ENCODE data around the gene RPL13A. TPM values are rescaled to one million over a fixed set of nuclear protein-coding genes. Genes with fewer than 3 reads are reported as not detected.

Gene RPL13A
- total RNA-seq, 3 donors from 2014 or later: 2,162 to 2,782 (median 2,296) TPM

DNA sequence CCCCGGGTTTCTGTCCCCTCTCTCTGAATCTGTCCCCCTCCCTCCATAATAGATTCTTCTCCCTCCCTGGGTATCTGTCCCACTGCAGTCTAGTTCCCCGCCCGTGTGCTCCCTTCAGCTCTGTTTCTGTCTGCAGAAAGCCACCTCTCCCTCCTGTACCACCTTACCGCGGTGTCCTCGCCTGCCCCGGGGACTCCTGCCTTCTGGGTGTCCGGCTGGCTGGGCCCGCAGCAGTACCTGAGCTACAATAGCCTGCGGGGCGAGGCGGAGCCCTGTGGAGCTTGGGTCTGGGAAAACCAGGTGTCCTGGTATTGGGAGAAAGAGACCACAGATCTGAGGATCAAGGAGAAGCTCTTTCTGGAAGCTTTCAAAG is 26.3 kb downstream of the RPL13A start:
- ATAC-seq (peak; percentile 41), DNase-seq (peak in 1 of 3 donors; percentile 64)
- no peaks in the 10 kb centered on the region for H3K9me3 ChIP-seq
- TF ChIP-seq, protein P1, sequence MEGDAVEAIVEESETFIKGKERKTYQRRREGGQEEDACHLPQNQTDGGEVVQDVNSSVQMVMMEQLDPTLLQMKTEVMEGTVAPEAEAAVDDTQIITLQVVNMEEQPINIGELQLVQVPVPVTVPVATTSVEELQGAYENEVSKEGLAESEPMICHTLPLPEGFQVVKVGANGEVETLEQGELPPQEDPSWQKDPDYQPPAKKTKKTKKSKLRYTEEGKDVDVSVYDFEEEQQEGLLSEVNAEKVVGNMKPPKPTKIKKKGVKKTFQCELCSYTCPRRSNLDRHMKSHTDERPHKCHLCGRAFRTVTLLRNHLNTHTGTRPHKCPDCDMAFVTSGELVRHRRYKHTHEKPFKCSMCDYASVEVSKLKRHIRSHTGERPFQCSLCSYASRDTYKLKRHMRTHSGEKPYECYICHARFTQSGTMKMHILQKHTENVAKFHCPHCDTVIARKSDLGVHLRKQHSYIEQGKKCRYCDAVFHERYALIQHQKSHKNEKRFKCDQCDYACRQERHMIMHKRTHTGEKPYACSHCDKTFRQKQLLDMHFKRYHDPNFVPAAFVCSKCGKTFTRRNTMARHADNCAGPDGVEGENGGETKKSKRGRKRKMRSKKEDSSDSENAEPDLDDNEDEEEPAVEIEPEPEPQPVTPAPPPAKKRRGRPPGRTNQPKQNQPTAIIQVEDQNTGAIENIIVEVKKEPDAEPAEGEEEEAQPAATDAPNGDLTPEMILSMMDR (IDR thresholded peaks at IDR 0.05): no peak
- peaks cover 17% of the 10 kb centered on the region for H3K4me1 ChIP-seq (ENCODE audit: low read depth)
- peak overlapping the region; percentile 56 for H3K4me3 ChIP-seq
- intact Hi-C loops (cut with DNase I, micrococcal nuclease): no loop called here
- no peaks in the 10 kb centered on the region for H3K36me3 ChIP-seq (ENCODE audit: low read depth)

DNA sequence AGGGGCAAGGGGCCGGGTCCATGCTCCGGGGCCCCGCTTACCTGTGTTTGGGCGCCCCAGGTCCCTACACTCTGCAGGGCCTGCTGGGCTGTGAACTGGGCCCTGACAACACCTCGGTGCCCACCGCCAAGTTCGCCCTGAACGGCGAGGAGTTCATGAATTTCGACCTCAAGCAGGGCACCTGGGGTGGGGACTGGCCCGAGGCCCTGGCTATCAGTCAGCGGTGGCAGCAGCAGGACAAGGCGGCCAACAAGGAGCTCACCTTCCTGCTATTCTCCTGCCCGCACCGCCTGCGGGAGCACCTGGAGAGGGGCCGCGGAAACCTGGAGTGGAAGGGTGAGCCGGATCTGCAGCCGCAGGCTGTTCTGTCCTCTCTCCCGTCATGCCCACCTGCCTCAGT is 26.7 kb downstream of the RPL13A start:
- H3K4me3 ChIP-seq: peak overlapping the region; percentile 56
- intact Hi-C loops (cut with DNase I, micrococcal nuclease): no loop called here
- TF ChIP-seq, protein P1 (IDR thresholded peaks at IDR 0.05): no peak
- H3K4me1 ChIP-seq (ENCODE audit: low read depth): peaks cover 17% of the 10 kb centered on the region
- no peaks in the 10 kb centered on the region for H3K36me3 ChIP-seq (ENCODE audit: low read depth)
- H3K9me3 ChIP-seq: no peaks in the 10 kb centered on the region
- ATAC-seq (peak; percentile 39), DNase-seq (peak in 2 of 3 donors; percentile 56 to 66)

DNA sequence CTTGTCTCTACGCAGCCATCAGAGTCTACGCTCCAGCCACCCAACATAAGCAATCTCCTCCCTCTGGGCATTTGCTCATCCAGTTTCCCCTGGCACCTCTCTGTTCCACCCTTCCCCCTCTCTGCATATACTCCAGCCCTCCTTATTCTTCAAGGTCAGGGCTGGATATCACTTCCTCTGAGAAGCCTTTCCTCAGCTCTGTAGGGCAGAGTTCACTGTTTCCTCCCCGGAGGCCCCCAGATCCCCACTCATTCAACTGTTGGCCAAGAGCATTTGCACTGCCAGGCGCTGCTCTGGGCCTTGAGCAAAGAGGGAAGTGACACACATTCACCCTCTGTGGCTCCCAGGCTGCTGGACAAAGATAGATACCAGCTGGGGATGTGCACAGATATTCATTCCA is 28.4 kb downstream of the RPL13A start:
- ATAC-seq: peak; percentile 13
- TF ChIP-seq, protein P1 (IDR thresholded peaks at IDR 0.05): no peak
- H3K4me3 ChIP-seq: no peak overlapping the region
- no peaks in the 10 kb centered on the region for H3K36me3 ChIP-seq (ENCODE audit: low read depth)
- H3K4me1 ChIP-seq (ENCODE audit: low read depth): peaks cover 17% of the 10 kb centered on the region
- DNase-seq: peak in 2 of 3 donors; percentile 53 to 65
- H3K9me3 ChIP-seq: no peaks in the 10 kb centered on the region
- intact Hi-C loops (cut with DNase I, micrococcal nuclease): no loop called here

DNA sequence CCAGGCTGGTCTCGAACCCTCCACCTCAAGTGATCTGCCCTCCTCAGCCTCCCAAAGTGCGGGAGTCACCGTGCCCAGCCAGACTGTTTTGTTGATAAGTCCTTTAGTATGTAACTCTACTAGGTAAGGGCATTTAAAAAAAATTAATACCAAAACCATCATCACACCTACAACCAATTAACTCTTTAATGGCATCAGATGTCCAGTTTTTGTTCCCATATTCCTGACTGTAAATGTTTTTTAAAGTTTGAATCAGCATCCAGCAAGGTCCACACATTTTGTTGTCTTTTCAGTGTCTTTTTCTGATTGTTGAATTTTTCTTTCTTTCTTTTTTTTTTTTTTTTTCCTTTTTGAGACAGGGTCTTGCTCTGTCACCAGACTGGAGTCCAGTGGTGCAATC is 30.6 kb downstream of the RPL13A start:
- no peaks in the 10 kb centered on the region for H3K36me3 ChIP-seq (ENCODE audit: low read depth)
- no peaks in the 10 kb centered on the region for H3K9me3 ChIP-seq
- no peak overlapping the region for H3K4me3 ChIP-seq
- peaks cover 9% of the 10 kb centered on the region for H3K4me1 ChIP-seq (ENCODE audit: low read depth)
- ATAC-seq (no peak), DNase-seq (no peak)
- TF ChIP-seq, protein P1 (IDR thresholded peaks at IDR 0.05): no peak
- intact Hi-C loops (cut with DNase I, micrococcal nuclease): no loop called here

DNA sequence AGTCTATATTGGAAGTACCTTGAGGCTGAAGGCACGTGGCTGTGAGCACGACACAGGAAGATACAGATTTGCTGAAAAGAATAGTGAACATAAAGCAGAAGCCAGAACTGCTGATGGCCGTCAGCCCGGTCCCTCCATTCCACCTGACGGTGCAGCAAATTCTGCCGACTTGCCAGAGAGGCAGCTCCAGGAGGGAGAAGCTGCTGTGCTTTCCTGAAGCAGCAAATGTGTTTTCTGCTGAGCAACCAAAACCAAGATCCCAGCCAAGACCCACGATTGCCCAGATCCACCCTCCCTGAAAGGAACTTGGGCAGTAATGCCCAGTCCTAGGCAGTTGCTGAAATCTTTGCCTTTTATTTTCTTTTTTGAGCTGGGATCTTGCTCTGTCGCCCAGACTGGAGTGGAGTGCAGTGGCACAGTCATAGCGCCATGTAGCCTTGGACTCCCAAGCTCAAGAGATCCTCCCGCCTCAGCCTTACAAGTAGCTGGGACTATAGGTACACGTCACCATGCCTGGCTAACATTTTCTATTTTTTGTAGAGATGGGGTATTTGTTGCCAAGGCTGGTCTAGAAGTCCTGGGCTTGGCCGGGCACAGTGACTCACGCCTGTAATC is 33.4 kb downstream of the RPL13A start:
- Histone ChIP-seq H3K36me3 (ENCODE audit: low read depth) (no peaks in the 10 kb centered on the region), H3K4me3 (no peak overlapping the region), H3K9me3 (no peaks in the 10 kb centered on the region), H3K4me1 (ENCODE audit: low read depth) (no peaks in the 10 kb centered on the region)
- TF ChIP-seq, protein P1 (IDR thresholded peaks at IDR 0.05): no peak
- DNase-seq (no peak), ATAC-seq (no peak)
- intact Hi-C loops (cut with DNase I, micrococcal nuclease): no loop called here
